NCI-H748 treated with DMSO at 0.1 percent for 48 hours (cell line): ENCODE results near the gene ERICH6.

Source experiments
- DNase-seq: peaks from one replicate; lab custom pipeline; 2025; lab: John Stamatoyannopoulos, UW

ERICH6 gene

GRCh38 chr3:150703756-150704344 lies at the start of gene ERICH6:
ERICH6 (minus strand) TSS chr3:150703920; CDS start chr3:150703898, 22 bp downstream.
- DNase-seq, result peak; percentile 53

DNA sequence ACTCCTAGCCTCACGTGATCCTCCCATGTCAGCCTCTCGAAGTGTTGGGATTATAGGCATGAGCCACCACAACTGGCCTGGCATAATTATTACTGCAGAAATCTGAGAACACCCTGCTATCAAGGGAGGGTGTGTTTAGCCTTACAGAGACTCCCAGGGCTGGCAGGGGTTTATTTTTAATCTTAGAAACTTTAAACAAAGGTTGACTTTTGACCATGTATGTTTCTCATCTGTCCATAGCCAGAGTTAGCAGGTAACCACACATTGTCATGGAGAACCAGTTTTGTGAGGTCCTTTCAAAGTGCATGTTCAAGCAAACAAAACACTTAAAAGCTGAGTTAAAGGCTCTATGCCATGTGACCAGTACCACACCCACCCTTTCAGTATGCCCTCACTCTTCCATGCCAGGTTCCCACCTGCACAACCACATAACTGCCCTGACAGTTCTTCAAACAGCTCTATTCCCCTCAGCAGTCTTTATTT lies 48.1 kb upstream of the ERICH6 start:
- peak; percentile 10 for DNase-seq

DNA sequence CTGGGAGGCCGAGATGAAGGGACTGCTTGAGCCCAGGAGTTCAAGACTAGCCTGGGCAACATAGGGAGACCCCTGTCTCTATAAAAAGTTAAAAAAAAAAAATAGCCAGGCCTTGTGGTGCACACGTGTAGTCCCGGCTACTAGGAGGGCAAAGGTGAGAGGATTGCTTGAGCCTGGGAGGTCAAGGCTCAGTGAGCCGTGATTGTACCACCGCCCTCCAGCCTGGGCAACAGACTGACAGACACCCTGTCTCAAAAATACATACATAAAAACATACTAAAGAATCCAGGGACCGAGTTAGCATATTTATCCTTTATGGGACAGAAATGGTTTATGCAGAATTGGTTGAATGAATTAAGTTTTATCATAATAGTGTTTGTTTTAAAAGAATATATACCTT lies 45.5 kb upstream of the ERICH6 start:
- DNase-seq, result no peak

GRCh38 chr3:150748684-150749047 lies 44.9 kb upstream of the ERICH6 start:
- no peak for DNase-seq

- DNase-seq, result no peak
Observed at GRCh38 chr3:150747886-150748683, 44.4 kb upstream of the ERICH6 start.

- no peak for DNase-seq
Observed at GRCh38 chr3:150746791-150747590, 43.3 kb upstream of the ERICH6 start.

DNA sequence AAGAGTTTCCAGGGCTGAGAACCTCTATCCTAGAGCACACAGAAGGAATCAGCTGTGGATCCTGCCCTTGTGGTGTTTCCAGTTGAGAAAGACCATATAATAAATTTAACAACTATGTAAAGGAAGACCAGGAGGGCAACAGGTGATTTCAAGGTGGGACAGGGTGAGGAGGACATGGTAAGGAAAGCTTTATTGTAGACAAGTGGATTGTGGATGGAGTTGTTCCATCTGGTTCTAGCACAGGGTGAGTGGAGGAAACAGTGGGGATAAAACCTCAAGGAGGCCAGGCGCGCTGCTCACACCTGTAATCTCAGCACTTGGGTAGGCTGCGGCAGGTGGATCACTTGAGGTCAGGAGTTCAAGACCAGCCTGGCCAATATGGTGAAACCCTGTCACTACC lies 42.1 kb upstream of the ERICH6 start:
- DNase-seq, result no peak

DNA sequence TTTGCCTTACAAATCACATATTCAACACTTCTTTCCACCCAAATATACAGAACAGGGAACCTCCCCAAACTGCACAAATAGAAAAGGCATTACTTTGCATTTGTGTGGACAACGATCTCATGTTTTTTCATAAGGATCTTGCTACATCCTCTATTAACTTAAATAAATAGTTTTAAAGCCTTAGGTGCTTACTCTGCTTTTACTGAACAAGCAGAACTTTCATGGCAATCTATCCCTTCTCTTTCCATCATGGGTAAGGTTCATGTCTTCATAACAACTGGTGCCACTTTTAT lies 41.1 kb upstream of the ERICH6 start:
- no peak for DNase-seq

- no peak for DNase-seq
Observed at GRCh38 chr3:150744041-150744918, 40.6 kb upstream of the ERICH6 start.

DNA sequence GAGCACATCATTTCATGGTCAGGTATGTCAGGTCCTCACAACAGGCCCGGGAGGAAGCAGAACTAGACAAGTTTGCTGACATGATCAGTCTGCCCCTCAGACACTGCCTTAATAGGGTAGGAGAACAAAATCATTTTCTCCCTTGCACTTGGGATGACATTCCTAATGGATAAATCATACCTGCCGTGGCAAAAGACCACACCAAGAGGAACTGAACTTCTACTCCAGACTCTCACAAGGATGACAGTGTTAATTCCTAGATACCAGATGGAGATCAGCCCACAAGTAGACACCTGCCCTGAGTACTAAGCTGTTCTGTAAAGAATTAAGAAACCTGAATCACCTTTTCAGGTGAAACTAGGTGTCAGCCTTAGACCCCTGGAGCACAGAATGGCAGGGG lies 39.8 kb upstream of the ERICH6 start:
- DNase-seq, result no peak

DNA sequence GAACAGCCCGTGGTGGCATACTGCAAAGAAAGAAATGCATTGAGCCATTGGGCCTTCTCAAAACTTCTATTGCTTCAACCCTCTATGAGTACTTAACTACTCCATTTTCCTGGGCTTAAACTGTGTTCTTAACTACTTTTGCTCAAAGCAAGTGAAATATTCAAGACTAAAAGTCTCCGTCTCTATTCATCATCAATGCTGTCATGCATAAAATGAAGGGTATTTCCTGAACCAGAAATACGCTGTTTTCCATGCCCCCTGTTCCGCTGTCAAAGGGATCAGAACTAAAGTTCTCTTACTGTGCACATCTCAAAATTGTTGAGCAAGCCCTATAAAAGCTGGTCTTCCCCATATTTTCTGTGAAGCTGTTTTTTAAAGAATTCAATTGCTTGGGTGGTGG lies 39.0 kb upstream of the ERICH6 start:
- no peak for DNase-seq

DNA sequence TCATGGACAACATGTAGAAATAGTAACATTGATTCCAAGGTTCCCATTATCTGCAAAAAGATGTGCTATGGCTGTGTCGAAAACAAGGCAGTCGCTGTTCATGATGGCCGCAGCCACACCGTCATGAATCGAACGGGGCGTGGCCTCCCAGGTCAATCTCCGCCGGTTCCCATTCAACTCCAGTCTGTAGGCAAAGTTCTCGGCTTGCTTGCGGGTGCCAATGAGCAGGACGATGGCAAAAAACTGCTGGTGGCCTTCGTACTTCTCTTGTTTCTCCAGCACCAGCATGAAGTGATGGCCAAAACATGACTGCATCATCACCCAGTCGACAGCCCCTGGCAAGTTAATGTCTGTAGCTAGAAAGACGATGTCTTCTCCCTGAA lies 38.4 kb upstream of the ERICH6 start:
- DNase-seq, result no peak

DNA sequence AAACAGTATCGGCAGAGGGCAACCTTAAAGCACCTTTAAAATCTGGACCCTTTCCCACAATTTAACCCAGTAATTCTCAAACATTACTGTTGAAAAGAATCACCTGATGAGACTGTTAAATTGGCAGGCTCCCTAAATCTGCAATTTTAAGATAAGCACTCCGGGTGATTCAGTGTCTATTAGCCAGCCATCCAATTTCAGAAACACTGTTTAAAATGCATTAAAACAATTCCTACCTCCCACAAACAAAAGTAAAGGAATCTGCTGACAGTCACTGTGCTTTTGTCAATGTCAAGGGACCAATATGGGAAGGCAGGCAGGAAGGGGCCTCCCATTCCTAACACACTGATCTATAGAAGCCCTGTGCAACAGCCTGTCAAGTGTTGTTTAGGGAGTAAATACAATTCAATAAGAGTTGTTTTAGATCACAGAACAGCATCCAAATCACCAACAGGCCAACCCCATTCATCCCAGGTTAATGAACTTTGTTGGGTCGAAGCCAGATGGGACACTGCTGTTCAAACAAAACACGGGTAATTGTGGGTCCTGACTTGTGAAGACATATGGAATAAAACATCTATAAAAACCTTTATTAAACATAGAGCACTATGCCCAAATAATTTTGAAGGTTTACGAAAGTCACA lies 37.9 kb upstream of the ERICH6 start:
- no peak for DNase-seq

GRCh38 chr3:150740733-150741496 lies 37.2 kb upstream of the ERICH6 start:
- DNase-seq, result no peak

DNA sequence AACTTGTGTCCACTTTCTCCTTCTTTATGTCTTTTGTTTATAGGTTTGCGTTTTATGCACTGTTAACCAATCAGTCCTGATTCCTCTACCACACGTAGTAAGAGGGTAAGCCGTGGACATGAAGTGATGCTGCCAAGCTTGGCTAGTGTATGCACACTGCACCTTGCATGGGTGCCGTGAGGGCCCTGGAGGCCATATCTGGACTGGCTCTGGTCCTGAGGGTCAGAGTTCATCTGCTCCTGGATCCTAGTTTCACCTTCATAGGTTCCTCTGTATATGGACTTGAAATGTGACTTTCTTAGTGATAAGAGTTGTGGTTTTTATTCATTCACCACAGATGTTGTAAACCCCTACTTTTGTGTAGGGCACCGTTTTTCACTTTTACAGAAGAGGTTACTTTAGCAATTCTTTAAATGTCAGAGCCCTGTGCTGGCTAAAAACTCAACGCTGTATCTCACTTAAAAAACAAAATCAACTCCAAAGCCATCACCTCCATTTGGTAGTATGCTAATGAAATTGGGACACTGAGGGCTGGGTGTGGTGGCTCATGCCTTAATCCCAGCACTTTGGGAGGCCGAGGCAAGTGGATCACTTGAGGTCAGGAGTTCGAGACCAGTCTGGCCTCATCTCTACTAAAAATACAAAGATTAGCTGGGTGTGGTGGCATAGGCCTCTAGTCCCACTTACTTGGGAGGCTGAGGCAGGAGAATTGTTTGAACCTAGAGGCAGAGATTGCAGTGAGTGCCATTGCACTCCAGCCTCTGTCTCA lies 36.3 kb upstream of the ERICH6 start:
- no peak for DNase-seq

GRCh38 chr3:150739200-150739863 lies 35.6 kb upstream of the ERICH6 start:
- no peak for DNase-seq

GRCh38 chr3:150738688-150739087 lies 35.0 kb upstream of the ERICH6 start:
- no peak for DNase-seq

DNA sequence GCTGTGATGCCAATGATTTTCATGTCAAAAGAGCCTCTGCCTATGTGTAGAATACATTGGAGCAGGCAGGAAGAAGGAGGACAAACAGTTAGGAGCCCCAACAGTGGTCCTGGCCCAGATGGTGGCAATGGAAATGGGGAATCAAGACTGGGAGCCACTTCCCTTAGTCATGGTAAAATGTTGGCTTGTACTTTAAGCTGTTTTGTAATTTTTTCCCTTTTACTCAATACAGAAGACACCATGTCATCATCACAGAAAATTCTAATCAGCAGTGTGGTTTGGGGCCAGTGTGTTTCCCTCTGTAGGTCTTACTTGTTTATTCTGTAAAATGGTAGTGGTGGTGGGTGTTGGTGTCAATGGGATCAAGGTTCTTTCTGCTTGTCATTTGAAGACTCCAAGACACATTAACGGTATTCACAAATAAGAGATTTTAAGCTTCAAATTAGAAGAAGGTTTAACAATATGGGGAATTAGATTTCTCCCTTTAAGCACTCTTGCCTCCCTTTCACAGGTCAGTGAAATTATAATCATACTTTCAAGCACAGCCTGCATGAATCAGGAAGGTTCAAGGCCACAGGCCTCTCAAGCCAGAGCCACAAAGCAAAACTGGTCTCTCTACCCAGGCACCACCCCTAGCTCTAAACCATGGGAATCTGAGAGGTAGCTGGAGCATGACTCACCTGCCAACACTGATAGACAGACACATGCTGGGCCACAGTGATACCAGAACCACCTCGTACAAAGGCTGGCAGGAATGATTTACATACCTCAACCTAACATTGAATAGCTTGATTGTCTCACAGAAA lies 34.4 kb upstream of the ERICH6 start:
- no peak for DNase-seq
